ENCODE measurements around the gene CPLANE2. TPM values are rescaled to one million over a fixed set of nuclear protein-coding genes. Genes with fewer than 3 reads are reported as not detected.
"Not testable (repeated sequence)": the region's sequence is repeated elsewhere in the genome, so short reads cannot be mapped to it uniquely, and the experiment has no call there.

The CPLANE2 gene
- total RNA-seq, 1 donor from 2014 or later = 8.6 TPM

GRCh38 chr1:16217061-16217785, 19.8 kb downstream of the CPLANE2 start:
- Histone ChIP-seq H3K4me3 (ENCODE audit: insufficient read depth, low read depth, low read length) (peak overlapping the region; percentile 50), H3K27ac (ENCODE audit: low read depth, low read length) (no peak overlapping the region), H3K9ac (ENCODE audit: low read length) (peak overlapping the region; percentile 44), H4K20me1 (ENCODE audit: insufficient read depth, low read length) (no peaks in the 10 kb centered on the region), H3K4me1 (ENCODE audit: insufficient read depth, low read length) (peaks cover 10% of the 10 kb centered on the region), H2AFZ (ENCODE audit: low read depth, low read length) (peak overlapping the region; percentile 89), H3K4me2 (ENCODE audit: low read length) (peak overlapping the region; percentile 88), H3K79me2 (ENCODE audit: insufficient read depth, low read length) (no peaks in the 10 kb centered on the region), H3K36me3 (ENCODE audit: insufficient read depth, low read length) (no peaks in the 10 kb centered on the region), H3K9me3 (ENCODE audit: insufficient read depth, low read depth, low read length) (no peaks in the 10 kb centered on the region), H3K27me3 (ENCODE audit: insufficient read depth, low read length) (peaks cover 2% of the 10 kb centered on the region)
- H3K27ac Mint-ChIP-seq (ENCODE audit: unreplicated experiment) = no peak overlapping the region
- TF ChIP-seq, protein P1, sequence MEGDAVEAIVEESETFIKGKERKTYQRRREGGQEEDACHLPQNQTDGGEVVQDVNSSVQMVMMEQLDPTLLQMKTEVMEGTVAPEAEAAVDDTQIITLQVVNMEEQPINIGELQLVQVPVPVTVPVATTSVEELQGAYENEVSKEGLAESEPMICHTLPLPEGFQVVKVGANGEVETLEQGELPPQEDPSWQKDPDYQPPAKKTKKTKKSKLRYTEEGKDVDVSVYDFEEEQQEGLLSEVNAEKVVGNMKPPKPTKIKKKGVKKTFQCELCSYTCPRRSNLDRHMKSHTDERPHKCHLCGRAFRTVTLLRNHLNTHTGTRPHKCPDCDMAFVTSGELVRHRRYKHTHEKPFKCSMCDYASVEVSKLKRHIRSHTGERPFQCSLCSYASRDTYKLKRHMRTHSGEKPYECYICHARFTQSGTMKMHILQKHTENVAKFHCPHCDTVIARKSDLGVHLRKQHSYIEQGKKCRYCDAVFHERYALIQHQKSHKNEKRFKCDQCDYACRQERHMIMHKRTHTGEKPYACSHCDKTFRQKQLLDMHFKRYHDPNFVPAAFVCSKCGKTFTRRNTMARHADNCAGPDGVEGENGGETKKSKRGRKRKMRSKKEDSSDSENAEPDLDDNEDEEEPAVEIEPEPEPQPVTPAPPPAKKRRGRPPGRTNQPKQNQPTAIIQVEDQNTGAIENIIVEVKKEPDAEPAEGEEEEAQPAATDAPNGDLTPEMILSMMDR (IDR thresholded peaks at IDR 0.05; ENCODE audit: insufficient read depth, low read depth, low read length) = no peak
- no peak for TF ChIP-seq EZH2 (IDR thresholded peaks at IDR 0.05; ENCODE audit: insufficient read depth, low read length)
- H3K4me1 Mint-ChIP-seq (ENCODE audit: low read depth, unreplicated experiment) = peaks cover 2% of the 10 kb centered on the region
- no peaks in the 10 kb centered on the region for H3K36me3 Mint-ChIP-seq (ENCODE audit: low read depth, unreplicated experiment)
- DNase-seq (ENCODE audit: low read depth) (peak; percentile 87), FAIRE-seq (no peak)
- H3K9me3 Mint-ChIP-seq (ENCODE audit: unreplicated experiment) = peaks cover 4% of the 10 kb centered on the region
- peak overlapping the region; percentile 89 for H3K4me3 Mint-ChIP-seq (ENCODE audit: unreplicated experiment)
- H3K27me3 Mint-ChIP-seq (ENCODE audit: low read depth, unreplicated experiment) = peaks cover 27% of the 10 kb centered on the region

DNA sequence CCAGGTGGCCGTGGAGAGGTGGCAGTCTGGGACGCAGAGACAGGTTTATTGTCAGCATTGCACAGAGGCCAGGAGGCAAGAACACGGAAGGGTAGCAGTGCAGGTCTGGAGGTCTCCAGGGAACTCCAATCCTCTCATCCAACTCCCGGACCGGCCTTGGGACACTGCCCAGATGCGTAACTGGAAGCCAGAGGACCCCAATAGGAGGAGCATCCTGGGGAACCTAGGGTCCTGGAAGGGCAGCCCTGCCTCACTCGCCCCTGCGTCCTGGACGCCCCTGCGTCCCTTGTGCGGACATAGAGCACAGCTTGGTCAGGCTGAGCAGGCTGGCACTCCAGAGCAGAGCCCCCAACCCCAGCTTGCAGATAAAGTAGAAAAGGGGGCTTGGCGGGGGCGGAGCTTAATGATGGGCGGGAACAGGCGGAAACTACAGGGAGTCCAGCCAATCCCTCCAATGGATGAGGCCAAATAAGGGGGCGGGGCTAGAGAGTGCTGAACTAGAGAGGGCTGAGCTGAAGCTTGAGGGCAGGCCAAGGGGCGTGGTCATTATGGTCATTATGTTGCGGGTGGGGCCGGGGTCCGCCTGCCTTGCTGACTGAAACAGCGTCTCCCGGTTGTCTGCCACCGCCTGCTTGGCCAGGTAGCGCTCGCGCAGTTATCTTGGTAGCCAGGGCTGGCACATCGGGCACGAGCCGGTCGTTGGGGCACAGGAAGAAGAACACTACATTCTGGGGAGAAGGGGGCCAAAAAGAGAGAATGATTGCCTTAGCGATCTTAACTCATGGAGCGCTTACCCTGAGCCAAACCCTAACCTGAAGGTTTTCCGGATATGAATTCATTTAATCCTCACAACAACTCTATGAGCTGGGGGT, 20.9 kb downstream of the CPLANE2 start:
- peak overlapping the region; percentile 88 for H3K4me2 ChIP-seq (ENCODE audit: low read length)
- FAIRE-seq = no peak

DNA sequence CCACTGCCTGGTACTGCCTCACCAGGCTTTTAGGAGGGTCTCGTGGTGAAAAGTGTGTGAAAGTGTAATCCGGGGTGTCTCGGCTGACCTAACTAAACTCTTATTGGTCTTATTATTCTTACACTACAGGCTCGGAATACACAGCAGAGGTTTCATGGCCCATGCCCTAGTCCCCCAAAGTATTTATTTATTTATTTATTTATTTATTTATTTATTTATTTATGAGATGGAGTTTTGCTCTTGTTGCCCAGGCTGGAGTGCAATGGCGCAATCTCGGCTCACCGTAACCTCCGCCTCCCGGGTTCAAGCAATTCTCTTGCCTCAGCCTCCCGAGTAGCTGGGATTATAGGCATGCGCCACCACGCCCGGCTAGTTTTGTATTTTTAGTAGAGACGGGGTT, 21.7 kb downstream of the CPLANE2 start:
- not testable (repeated sequence) for FAIRE-seq

More for the DNA sequence above, 20.9 kb downstream of the CPLANE2 start:
- Histone ChIP-seq H2AFZ (ENCODE audit: low read depth, low read length) (peak overlapping the region; percentile 64), H3K79me2 (ENCODE audit: insufficient read depth, low read length) (no peaks in the 10 kb centered on the region), H3K4me1 (ENCODE audit: insufficient read depth, low read length) (peaks cover 10% of the 10 kb centered on the region), H3K4me3 (ENCODE audit: insufficient read depth, low read depth, low read length) (peak overlapping the region; percentile 50), H3K9me3 (ENCODE audit: insufficient read depth, low read depth, low read length) (no peaks in the 10 kb centered on the region), H3K27me3 (ENCODE audit: insufficient read depth, low read length) (peaks cover 2% of the 10 kb centered on the region), H3K27ac (ENCODE audit: low read depth, low read length) (no peak overlapping the region), H4K20me1 (ENCODE audit: insufficient read depth, low read length) (no peaks in the 10 kb centered on the region), H3K36me3 (ENCODE audit: insufficient read depth, low read length) (no peaks in the 10 kb centered on the region), H3K9ac (ENCODE audit: low read length) (peak overlapping the region; percentile 18)
- no peak overlapping the region for H3K27ac Mint-ChIP-seq (ENCODE audit: unreplicated experiment)
- H3K9me3 Mint-ChIP-seq (ENCODE audit: unreplicated experiment) = peaks cover 2% of the 10 kb centered on the region
- H3K27me3 Mint-ChIP-seq (ENCODE audit: low read depth, unreplicated experiment) = peaks cover 21% of the 10 kb centered on the region
- H3K36me3 Mint-ChIP-seq (ENCODE audit: low read depth, unreplicated experiment) = no peaks in the 10 kb centered on the region
- H3K4me1 Mint-ChIP-seq (ENCODE audit: low read depth, unreplicated experiment) = peaks cover 2% of the 10 kb centered on the region
- peak overlapping the region; percentile 89 for H3K4me3 Mint-ChIP-seq (ENCODE audit: unreplicated experiment)
- peak; percentile 64 for DNase-seq (ENCODE audit: low read depth)
- TF ChIP-seq, protein P1 (IDR thresholded peaks at IDR 0.05; ENCODE audit: insufficient read depth, low read depth, low read length) = no peak
- peak; percentile 44 for TF ChIP-seq EZH2 (IDR thresholded peaks at IDR 0.05; ENCODE audit: insufficient read depth, low read length)

DNA sequence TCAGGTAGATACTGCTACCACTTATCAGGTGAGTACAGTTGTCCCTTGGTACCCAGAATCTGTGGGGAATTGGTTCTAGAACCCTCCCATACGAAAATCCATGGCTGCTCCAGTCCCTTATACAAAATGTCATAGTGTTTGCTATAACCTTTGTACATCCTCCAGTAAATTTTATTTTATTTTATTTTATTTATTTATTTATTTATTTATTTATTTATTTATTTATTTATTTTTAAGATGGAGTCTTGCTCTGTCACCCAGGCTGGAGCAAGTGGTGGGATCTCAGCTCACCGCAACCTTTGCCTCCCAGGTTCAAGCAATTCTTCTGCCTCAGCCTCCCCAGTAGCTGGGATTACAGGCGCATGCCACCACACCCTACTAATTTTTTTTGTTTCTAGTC, 23.4 kb downstream of the CPLANE2 start:
- H3K27me3 ChIP-seq (ENCODE audit: insufficient read depth, low read length); H3K27me3 Mint-ChIP-seq (ENCODE audit: low read depth, unreplicated experiment); H2AFZ ChIP-seq (ENCODE audit: low read depth, low read length); H3K27ac ChIP-seq (ENCODE audit: low read depth, low read length); H3K79me2 ChIP-seq (ENCODE audit: insufficient read depth, low read length); H4K20me1 ChIP-seq (ENCODE audit: insufficient read depth, low read length); H3K27ac Mint-ChIP-seq (ENCODE audit: unreplicated experiment); H3K9me3 ChIP-seq (ENCODE audit: insufficient read depth, low read depth, low read length); H3K4me3 ChIP-seq (ENCODE audit: insufficient read depth, low read depth, low read length); DNase-seq (ENCODE audit: low read depth); H3K36me3 Mint-ChIP-seq (ENCODE audit: low read depth, unreplicated experiment); H3K36me3 ChIP-seq (ENCODE audit: insufficient read depth, low read length); FAIRE-seq; H3K4me1 Mint-ChIP-seq (ENCODE audit: low read depth, unreplicated experiment); H3K9ac ChIP-seq (ENCODE audit: low read length); H3K4me2 ChIP-seq (ENCODE audit: low read length); H3K4me3 Mint-ChIP-seq (ENCODE audit: unreplicated experiment); H3K9me3 Mint-ChIP-seq (ENCODE audit: unreplicated experiment): not testable (repeated sequence)
- peaks cover 14% of the 10 kb centered on the region for H3K4me1 ChIP-seq (ENCODE audit: insufficient read depth, low read length)

More for the DNA sequence above, 21.7 kb downstream of the CPLANE2 start:
- not testable (repeated sequence) for H3K4me3 ChIP-seq (ENCODE audit: insufficient read depth, low read depth, low read length); H3K27ac ChIP-seq (ENCODE audit: low read depth, low read length); H4K20me1 ChIP-seq (ENCODE audit: insufficient read depth, low read length); DNase-seq (ENCODE audit: low read depth); H3K4me3 Mint-ChIP-seq (ENCODE audit: unreplicated experiment); H3K27ac Mint-ChIP-seq (ENCODE audit: unreplicated experiment); H3K9me3 Mint-ChIP-seq (ENCODE audit: unreplicated experiment); H3K9ac ChIP-seq (ENCODE audit: low read length); H3K36me3 ChIP-seq (ENCODE audit: insufficient read depth, low read length); H3K36me3 Mint-ChIP-seq (ENCODE audit: low read depth, unreplicated experiment); H3K4me2 ChIP-seq (ENCODE audit: low read length); H3K4me1 Mint-ChIP-seq (ENCODE audit: low read depth, unreplicated experiment); H3K79me2 ChIP-seq (ENCODE audit: insufficient read depth, low read length); H3K27me3 ChIP-seq (ENCODE audit: insufficient read depth, low read length); H2AFZ ChIP-seq (ENCODE audit: low read depth, low read length); H3K4me1 ChIP-seq (ENCODE audit: insufficient read depth, low read length); H3K9me3 ChIP-seq (ENCODE audit: insufficient read depth, low read depth, low read length)
- H3K27me3 Mint-ChIP-seq (ENCODE audit: low read depth, unreplicated experiment) = peaks cover 16% of the 10 kb centered on the region
